ENCODE data around the gene ATXN10. TPM values are rescaled to one million over a fixed set of nuclear protein-coding genes. Genes with fewer than 3 reads are reported as not detected.

ATXN10 gene
- total and polyA plus RNA-seq, 10 of the 15 experiments (the other 5 are each of a cell fraction or from before 2014, with no cell fraction given): 29.2 to 249 (median 146) TPM

DNA sequence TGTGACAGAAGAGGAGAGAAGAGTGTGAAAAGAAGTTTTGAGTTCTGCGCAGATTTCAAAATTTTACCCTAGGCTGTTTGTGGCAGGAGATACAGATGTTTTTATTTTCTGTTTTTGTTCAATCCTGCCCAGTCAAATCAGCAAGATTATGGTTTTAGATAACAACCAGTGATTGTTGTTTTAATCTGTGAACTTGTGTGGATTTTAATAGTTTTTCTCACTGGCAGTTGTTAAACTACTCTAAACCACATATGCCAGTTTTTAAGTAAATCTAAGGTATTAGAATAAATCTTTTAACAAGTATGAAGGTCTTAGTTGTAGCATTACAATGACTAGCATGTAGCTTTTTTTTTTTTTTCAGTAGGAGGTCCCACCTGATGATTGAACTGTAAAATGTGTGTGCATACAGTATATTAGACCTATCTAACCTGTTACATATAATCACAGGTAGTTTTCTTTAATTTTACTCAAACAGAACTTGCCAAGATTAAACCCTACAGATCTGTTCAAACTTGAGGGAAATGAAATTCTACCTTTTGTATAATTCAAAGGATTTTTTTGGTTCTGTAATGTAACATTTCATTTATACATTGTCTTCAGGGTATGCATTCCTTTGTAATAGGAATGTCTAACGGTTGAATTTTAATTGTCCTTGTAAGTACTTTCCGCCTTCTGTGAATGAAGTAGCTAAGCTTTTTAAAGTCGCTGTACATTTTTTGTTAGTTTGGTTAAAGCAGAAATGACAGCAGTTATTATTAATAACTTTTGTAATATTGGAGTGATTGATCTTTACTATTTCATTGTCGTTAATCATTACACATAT is 13.3 kb downstream of the ATXN10 start:
- TF ChIP-seq, protein P1, sequence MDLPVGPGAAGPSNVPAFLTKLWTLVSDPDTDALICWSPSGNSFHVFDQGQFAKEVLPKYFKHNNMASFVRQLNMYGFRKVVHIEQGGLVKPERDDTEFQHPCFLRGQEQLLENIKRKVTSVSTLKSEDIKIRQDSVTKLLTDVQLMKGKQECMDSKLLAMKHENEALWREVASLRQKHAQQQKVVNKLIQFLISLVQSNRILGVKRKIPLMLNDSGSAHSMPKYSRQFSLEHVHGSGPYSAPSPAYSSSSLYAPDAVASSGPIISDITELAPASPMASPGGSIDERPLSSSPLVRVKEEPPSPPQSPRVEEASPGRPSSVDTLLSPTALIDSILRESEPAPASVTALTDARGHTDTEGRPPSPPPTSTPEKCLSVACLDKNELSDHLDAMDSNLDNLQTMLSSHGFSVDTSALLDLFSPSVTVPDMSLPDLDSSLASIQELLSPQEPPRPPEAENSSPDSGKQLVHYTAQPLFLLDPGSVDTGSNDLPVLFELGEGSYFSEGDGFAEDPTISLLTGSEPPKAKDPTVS (IDR thresholded peaks at IDR 0.05; ENCODE audit: low read depth, low read length): no peak
- TF ChIP-seq ATF7 (IDR thresholded peaks at IDR 0.05; ENCODE audit: low read depth): no peak
- no peak for TF ChIP-seq SUPT20H (IDR thresholded peaks at IDR 0.05; ENCODE audit: borderline replicate concordance, control insufficient read depth, low read depth, low read length)
- TF ChIP-seq YBX1 (IDR thresholded peaks at IDR 0.05): no peak
- TF ChIP-seq, protein P2, sequence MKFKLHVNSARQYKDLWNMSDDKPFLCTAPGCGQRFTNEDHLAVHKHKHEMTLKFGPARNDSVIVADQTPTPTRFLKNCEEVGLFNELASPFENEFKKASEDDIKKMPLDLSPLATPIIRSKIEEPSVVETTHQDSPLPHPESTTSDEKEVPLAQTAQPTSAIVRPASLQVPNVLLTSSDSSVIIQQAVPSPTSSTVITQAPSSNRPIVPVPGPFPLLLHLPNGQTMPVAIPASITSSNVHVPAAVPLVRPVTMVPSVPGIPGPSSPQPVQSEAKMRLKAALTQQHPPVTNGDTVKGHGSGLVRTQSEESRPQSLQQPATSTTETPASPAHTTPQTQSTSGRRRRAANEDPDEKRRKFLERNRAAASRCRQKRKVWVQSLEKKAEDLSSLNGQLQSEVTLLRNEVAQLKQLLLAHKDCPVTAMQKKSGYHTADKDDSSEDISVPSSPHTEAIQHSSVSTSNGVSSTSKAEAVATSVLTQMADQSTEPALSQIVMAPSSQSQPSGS (IDR thresholded peaks at IDR 0.05; ENCODE audit: low read length): no peak
- TF ChIP-seq JUND (IDR thresholded peaks at IDR 0.05; ENCODE audit: low read depth, low read length): no peak
- TF ChIP-seq MYC (IDR thresholded peaks at IDR 0.05; ENCODE audit: insufficient read depth, insufficient read length, insufficient replicate concordance, low read length, severe bottlenecking): no peak
- no peak for TF ChIP-seq TARDBP (IDR thresholded peaks at IDR 0.05; ENCODE audit: borderline replicate concordance)
- FAIRE-seq (no peak), DNase-seq (ENCODE audit: low read depth, low spot score) (no peak), ATAC-seq (no peak)
- Histone ChIP-seq H4K20me1 (ENCODE audit: control insufficient read depth, insufficient read depth) (no peaks in the 10 kb centered on the region; the same call in 1 of the 2 replicates), H3K9ac (ENCODE audit: control insufficient read depth, insufficient read depth, low read length) (peak overlapping the region; percentile 30; the same call in 1 of the 2 replicates), H3K9me3 (replicated peaks; ENCODE audit: control insufficient read depth, insufficient read depth, low read length) (no peaks in the 10 kb centered on the region), H2AFZ (ENCODE audit: control insufficient read depth, low read depth, low read length) (no peak overlapping the region), H3K4me3 (peak overlapping the region; percentile 34; the same call in 1 of the 2 replicates), H3K36me3 (ENCODE audit: control insufficient read depth in 2 of 2, insufficient read depth in 2 of 2, low read length in 1 of 2) (0 out of 4 replicates have a peak, but pooled peaks cover 0 to 8% of the 10 kb centered on the region in 2 experiments), H3K27ac (ENCODE audit: control insufficient read depth, insufficient read depth) (peak overlapping the region; percentile 77), H3K4me1 (ENCODE audit: control insufficient read depth, insufficient read depth, low read length) (peaks cover 42% of the 10 kb centered on the region), H3K4me2 (ENCODE audit: control insufficient read depth, insufficient read depth) (peak overlapping the region; percentile 32; the same call in 1 of the 2 replicates), H3K27me3 (replicated peaks in 1 of 2; ENCODE audit: control insufficient read depth in 2 of 2, insufficient read depth in 2 of 2, low read length in 1 of 2) (no peaks in the 10 kb centered on the region), H3K79me2 (ENCODE audit: control insufficient read depth, insufficient read depth, low read length) (peaks cover 80% of the 10 kb centered on the region)
- WGBS (ENCODE audit: insufficient coverage, insufficient replicate concordance, low lambda C conversion rate, missing lambda C conversion rate): 97% methylated on average over 5 of the region's 5 CpGs
- CTCF ChIA-PET: interaction anchor here (1.0 kb wide), 1 partner anchor 104 kb away, joined by 3 read pairs; no protein-coding TSS in a partner anchor
- RAD21 ChIA-PET (ENCODE audit: unreplicated experiment): interaction anchor here (0.9 kb wide), 1 partner anchor 16 kb away, joined by 3 read pairs; no protein-coding TSS in a partner anchor
- BruUV-seq (replicated peaks): TSS peak; percentile 6
- in situ Hi-C loops (cut with MboI): no loop called here
- intact Hi-C loops (cut with micrococcal nuclease; ENCODE audit: unreplicated experiment): no loop called here
- POLR2A ChIA-PET: interaction anchor here (1.1 to 1.6 kb wide), 2 partner anchors 9 to 10 kb away, joined by 3 to 4 read pairs; no protein-coding TSS in a partner anchor
- SMC1A ChIA-PET (ENCODE audit: uncharacterized antibody, unreplicated experiment): interaction anchor here (0.9 to 1.3 kb wide), 5 partner anchors 9 to 92 kb away, joined by 3 to 4 read pairs (median 4); no protein-coding TSS in a partner anchor

Measured in GM12878 (cell line).